PC-3 (cell line): Measurements from ENCODE around the gene CDHR1.

Experiments
- EZH2phosphoT487 ChIP-seq: fragments of 300-600 bp; sonication (generic); IDR thresholded peaks from 2 replicates; pipeline ENCODE4 v1.6.1; 2018; ENCODE audit warnings: mild to moderate bottlenecking, antibody characterized with exemption, low read length, borderline replicate concordance
- TF ChIP-seq, protein P1 (sequence below): fragments of 300-600 bp; sonication (generic); conservative IDR thresholded peaks from 2 replicates; pipeline ENCODE4 v1.5.1; 2017; ENCODE audit warnings: antibody characterized with exemption, low read depth, mild to moderate bottlenecking, low read length

DNA sequence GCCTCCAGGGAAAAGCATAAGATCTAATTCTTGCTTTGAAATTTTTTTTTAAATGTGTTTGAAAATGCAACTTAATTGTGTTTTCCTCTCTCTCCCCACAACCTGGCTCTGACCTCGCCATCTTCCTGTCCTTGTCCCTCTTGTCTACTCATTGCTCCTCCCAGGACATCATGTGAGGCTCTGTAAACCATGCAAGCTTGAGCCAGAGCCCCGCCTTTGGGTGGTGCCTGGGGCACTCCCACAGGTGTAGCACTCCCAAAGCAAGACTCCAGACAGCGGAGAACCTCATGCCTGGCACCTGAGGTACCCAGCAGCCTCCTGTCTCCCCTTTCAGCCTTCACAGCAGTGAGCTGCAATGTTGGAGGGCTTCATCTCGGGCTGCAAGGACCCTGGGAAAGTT is 9.8 kb upstream of the CDHR1 start:
- TF ChIP-seq, protein P1, sequence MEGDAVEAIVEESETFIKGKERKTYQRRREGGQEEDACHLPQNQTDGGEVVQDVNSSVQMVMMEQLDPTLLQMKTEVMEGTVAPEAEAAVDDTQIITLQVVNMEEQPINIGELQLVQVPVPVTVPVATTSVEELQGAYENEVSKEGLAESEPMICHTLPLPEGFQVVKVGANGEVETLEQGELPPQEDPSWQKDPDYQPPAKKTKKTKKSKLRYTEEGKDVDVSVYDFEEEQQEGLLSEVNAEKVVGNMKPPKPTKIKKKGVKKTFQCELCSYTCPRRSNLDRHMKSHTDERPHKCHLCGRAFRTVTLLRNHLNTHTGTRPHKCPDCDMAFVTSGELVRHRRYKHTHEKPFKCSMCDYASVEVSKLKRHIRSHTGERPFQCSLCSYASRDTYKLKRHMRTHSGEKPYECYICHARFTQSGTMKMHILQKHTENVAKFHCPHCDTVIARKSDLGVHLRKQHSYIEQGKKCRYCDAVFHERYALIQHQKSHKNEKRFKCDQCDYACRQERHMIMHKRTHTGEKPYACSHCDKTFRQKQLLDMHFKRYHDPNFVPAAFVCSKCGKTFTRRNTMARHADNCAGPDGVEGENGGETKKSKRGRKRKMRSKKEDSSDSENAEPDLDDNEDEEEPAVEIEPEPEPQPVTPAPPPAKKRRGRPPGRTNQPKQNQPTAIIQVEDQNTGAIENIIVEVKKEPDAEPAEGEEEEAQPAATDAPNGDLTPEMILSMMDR = no peak
- no peak for TF ChIP-seq EZH2phosphoT487
